SK-N-SH treated with all-trans-retinoic acid at 6 μM for 48 hours (cell line): ENCODE measurements around the gene ORC5.

ENCODE experiments used
- ATAC-seq: fragments of 200-7000 bp; cut with Tn5 transposase; 3 replicates; pipeline ENCODE4 v1.9.1; 2020; ENCODE audit warnings: mild to moderate bottlenecking, moderate library complexity
- ARNTL ChIP-seq: fragments of 450-650 bp; formaldehyde crosslinking; IDR thresholded peaks from 2 replicates; pipeline ENCODE4 v1.5.0; 2020; ENCODE audit warnings: low read depth, mild to moderate bottlenecking, moderate library complexity, borderline replicate concordance
- BACH2 ChIP-seq: fragments of 250-450 bp; sonication (Bioruptor Pico); IDR thresholded peaks from 2 replicates; pipeline ENCODE4 v1.9.0; 2021; ENCODE audit warnings: mild to moderate bottlenecking, borderline replicate concordance
- CSDC2 ChIP-seq: fragments of 250-450 bp; sonication (Bioruptor Pico); IDR thresholded peaks from 2 replicates; pipeline ENCODE4 v1.5.0; 2020; ENCODE audit warnings: mild to moderate bottlenecking, moderate library complexity
- ESRRG ChIP-seq: fragments of 250-450 bp; sonication (Bioruptor Pico); IDR thresholded peaks from 2 replicates; pipeline ENCODE4 v1.6.1; 2021; ENCODE audit warnings: mild to moderate bottlenecking
- GLIS3 ChIP-seq: fragments of 250-450 bp; sonication (Bioruptor Pico); IDR thresholded peaks from 2 replicates; pipeline ENCODE4 v1.5.0; 2020; ENCODE audit warnings: mild to moderate bottlenecking, moderate library complexity
- ISL1 ChIP-seq: fragments of 250-450 bp; sonication (Bioruptor Pico); IDR thresholded peaks from 2 replicates; pipeline ENCODE4 v2.1.2; 2022; ENCODE audit warnings: mild to moderate bottlenecking, moderate library complexity
- PATZ1 ChIP-seq: fragments of 250-450 bp; sonication (Bioruptor Pico); IDR thresholded peaks from 2 replicates; pipeline ENCODE4 v1.8.0; 2020; ENCODE audit warnings: mild to moderate bottlenecking, moderate library complexity, borderline replicate concordance
- PPARA ChIP-seq: fragments of 250-450 bp; sonication (Bioruptor Pico); IDR thresholded peaks from 2 replicates; pipeline ENCODE4 v1.5.0; 2020; ENCODE audit warnings: mild to moderate bottlenecking, borderline replicate concordance
- RARB ChIP-seq: fragments of 250-450 bp; sonication (Bioruptor Pico); IDR thresholded peaks from 2 replicates; pipeline ENCODE4 v1.8.0; 2021; ENCODE audit warnings: mild to moderate bottlenecking, moderate library complexity
- SNAI2 ChIP-seq: fragments of 250-450 bp; sonication (Bioruptor Pico); IDR thresholded peaks from 2 replicates; pipeline ENCODE4 v1.5.0; 2020; ENCODE audit warnings: mild to moderate bottlenecking, moderate library complexity
- TCF4 ChIP-seq: fragments of 250-450 bp; sonication (Bioruptor Pico); IDR thresholded peaks from 2 replicates; pipeline ENCODE4 v1.8.0; 2021; ENCODE audit warnings: mild to moderate bottlenecking, moderate library complexity, borderline replicate concordance
- TOX ChIP-seq: fragments of 250-450 bp; sonication (Bioruptor Pico); IDR thresholded peaks from 2 replicates; pipeline ENCODE4 v1.8.0; 2021; ENCODE audit warnings: mild to moderate bottlenecking, moderate library complexity, borderline replicate concordance
- TSHZ2 ChIP-seq: fragments of 250-450 bp; sonication (Bioruptor Pico); IDR thresholded peaks from 2 replicates; pipeline ENCODE4 v1.5.0; 2020; ENCODE audit warnings: mild to moderate bottlenecking, moderate library complexity
- ZC3H10 ChIP-seq: fragments of 250-450 bp; sonication (Bioruptor Pico); IDR thresholded peaks from 2 replicates; pipeline ENCODE4 v1.5.1; 2021; ENCODE audit warnings: mild to moderate bottlenecking, moderate library complexity
- ZFP30 ChIP-seq: fragments of 450-650 bp; formaldehyde crosslinking; IDR thresholded peaks from 2 replicates; pipeline ENCODE4 v1.5.0; 2022; ENCODE audit warnings: mild to moderate bottlenecking, moderate library complexity
- ZNF565 ChIP-seq: fragments of 450-650 bp; formaldehyde crosslinking; conservative IDR thresholded peaks from 2 replicates; pipeline ENCODE4 v1.5.0; 2020; ENCODE audit warnings: low read depth, mild to moderate bottlenecking, moderate library complexity
- ZNF8 ChIP-seq: fragments of 450-650 bp; formaldehyde crosslinking; IDR thresholded peaks from 2 replicates; pipeline ENCODE4 v1.5.0; 2020; ENCODE audit warnings: mild to moderate bottlenecking, moderate library complexity
- TF ChIP-seq, protein P1 (sequence below): fragments of 250-450 bp; sonication (Bioruptor Pico); IDR thresholded peaks from 2 replicates; pipeline ENCODE4 v1.5.1; 2020; ENCODE audit warnings: low read depth, mild to moderate bottlenecking, moderate library complexity
- TF ChIP-seq, protein P2 (sequence below): fragments of 250-450 bp; sonication (Bioruptor Pico); IDR thresholded peaks from 2 replicates; pipeline ENCODE4 v1.8.0; 2021; ENCODE audit warnings: low read depth, mild to moderate bottlenecking, moderate library complexity, borderline replicate concordance
- TF ChIP-seq, protein P3 (sequence below): fragments of 250-450 bp; sonication (Bioruptor Pico); IDR thresholded peaks from 2 replicates; pipeline ENCODE4 v1.5.1; 2021; ENCODE audit warnings: mild to moderate bottlenecking, moderate library complexity

The ORC5 gene

GRCh38 chr7:104206841-104207240 lies 972 bp downstream of the ORC5 start:
- TF ChIP-seq CSDC2 (CRISPR knock-in tag) = no peak
- TF ChIP-seq, protein P1, sequence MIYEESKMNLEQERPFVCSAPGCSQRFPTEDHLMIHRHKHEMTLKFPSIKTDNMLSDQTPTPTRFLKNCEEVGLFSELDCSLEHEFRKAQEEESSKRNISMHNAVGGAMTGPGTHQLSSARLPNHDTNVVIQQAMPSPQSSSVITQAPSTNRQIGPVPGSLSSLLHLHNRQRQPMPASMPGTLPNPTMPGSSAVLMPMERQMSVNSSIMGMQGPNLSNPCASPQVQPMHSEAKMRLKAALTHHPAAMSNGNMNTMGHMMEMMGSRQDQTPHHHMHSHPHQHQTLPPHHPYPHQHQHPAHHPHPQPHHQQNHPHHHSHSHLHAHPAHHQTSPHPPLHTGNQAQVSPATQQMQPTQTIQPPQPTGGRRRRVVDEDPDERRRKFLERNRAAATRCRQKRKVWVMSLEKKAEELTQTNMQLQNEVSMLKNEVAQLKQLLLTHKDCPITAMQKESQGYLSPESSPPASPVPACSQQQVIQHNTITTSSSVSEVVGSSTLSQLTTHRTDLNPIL (CRISPR knock-in tag) = no peak
- TF ChIP-seq TSHZ2 (CRISPR knock-in tag) = no peak
- no peak for TF ChIP-seq ZFP30 (CRISPR knock-in tag)
- TF ChIP-seq GLIS3 (CRISPR knock-in tag) = no peak
- no peak for TF ChIP-seq ISL1 (CRISPR knock-in tag)
- TF ChIP-seq, protein P2, sequence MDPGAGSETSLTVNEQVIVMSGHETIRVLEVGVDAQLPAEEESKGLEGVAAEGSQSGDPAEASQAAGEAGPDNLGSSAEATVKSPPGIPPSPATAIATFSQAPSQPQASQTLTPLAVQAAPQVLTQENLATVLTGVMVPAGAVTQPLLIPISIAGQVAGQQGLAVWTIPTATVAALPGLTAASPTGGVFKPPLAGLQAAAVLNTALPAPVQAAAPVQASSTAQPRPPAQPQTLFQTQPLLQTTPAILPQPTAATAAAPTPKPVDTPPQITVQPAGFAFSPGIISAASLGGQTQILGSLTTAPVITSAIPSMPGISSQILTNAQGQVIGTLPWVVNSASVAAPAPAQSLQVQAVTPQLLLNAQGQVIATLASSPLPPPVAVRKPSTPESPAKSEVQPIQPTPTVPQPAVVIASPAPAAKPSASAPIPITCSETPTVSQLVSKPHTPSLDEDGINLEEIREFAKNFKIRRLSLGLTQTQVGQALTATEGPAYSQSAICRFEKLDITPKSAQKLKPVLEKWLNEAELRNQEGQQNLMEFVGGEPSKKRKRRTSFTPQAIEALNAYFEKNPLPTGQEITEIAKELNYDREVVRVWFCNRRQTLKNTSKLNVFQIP (CRISPR knock-in tag) = no peak
- no peak for TF ChIP-seq ZC3H10 (CRISPR knock-in tag)
- no peak for TF ChIP-seq PATZ1 (CRISPR knock-in tag)
- no peak for TF ChIP-seq BACH2 (CRISPR knock-in tag)
- no peak for TF ChIP-seq PPARA (CRISPR knock-in tag)
- TF ChIP-seq ARNTL = no peak
- TF ChIP-seq, protein P3, sequence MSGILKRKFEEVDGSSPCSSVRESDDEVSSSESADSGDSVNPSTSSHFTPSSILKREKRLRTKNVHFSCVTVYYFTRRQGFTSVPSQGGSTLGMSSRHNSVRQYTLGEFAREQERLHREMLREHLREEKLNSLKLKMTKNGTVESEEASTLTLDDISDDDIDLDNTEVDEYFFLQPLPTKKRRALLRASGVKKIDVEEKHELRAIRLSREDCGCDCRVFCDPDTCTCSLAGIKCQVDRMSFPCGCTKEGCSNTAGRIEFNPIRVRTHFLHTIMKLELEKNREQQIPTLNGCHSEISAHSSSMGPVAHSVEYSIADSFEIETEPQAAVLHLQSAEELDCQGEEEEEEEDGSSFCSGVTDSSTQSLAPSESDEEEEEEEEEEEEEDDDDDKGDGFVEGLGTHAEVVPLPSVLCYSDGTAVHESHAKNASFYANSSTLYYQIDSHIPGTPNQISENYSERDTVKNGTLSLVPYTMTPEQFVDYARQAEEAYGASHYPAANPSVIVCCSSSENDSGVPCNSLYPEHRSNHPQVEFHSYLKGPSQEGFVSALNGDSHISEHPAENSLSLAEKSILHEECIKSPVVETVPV (CRISPR knock-in tag) = no peak
- TF ChIP-seq TCF4 = no peak
- no peak for TF ChIP-seq SNAI2 (CRISPR knock-in tag)
- TF ChIP-seq ESRRG = no peak
- TF ChIP-seq ZNF8 (CRISPR knock-in tag) = no peak
- TF ChIP-seq RARB (CRISPR knock-in tag) = no peak
- no peak for TF ChIP-seq TOX
- no peak for TF ChIP-seq ZNF565
- TF ChIP-seq, all 23 proteins: peak for 0

GRCh38 chr7:104198673-104199278 lies 9.0 kb downstream of the ORC5 start:
- ATAC-seq = no peak
- TF ChIP-seq ZFP30 (CRISPR knock-in tag) (no peak), PPARA (CRISPR knock-in tag) (no peak), ZC3H10 (CRISPR knock-in tag) (no peak)
- TF ChIP-seq, protein P3 (CRISPR knock-in tag) = no peak
- TF ChIP-seq, protein P2 (CRISPR knock-in tag) = no peak
- TF ChIP-seq, all 23 proteins: peak for 0

More at GRCh38 chr7:104206841-104207240, 972 bp downstream of the ORC5 start:
- ATAC-seq = peak; percentile 10
